HG03060 (cell line): ENCODE measurements around the gene PHKB.
"Not testable (repeated sequence)": the region's sequence is repeated elsewhere in the genome, so short reads cannot be mapped to it uniquely, and the experiment has no call there.

Experiments
- ATAC-seq: cut with Tn5 transposase; IDR thresholded peaks from one replicate; pipeline ENCODE4 v1.9.1; 2021; ENCODE audit warnings: low read depth, moderate number of reproducible peaks; ENCODE audit not compliant: unreplicated experiment

Gene PHKB

GRCh38 chr16:47460711-47461597, at the start of gene PHKB, which contains the start of gene ITFG1:
Gene PHKB (plus strand): TSS chr16:47461331. CDS start chr16:47461351, 20 bp downstream.
Gene ITFG1 (minus strand): TSS chr16:47461063. CDS start chr16:47461045, 18 bp downstream.
- ATAC-seq = peak; percentile 58

DNA sequence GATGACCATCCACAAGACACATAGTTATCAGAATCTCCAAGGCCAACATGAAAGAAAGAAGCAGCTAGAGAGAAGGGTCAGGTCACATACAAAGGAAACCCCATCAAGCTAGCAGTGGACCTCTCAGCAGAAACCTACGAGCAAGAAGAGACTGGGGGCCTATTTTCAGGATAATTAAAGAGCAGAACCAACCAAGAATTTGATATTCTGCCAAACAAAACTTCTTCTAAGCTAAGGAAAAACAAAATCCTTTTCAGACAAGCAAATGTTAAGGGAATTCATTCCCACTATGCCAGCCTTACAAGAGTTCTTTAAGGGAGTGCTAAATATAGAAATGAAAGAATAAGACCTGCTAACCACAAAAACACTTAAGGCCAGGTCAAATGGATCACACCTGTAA, 48.1 kb upstream of the PHKB start:
- no peak for ATAC-seq

- no peak for ATAC-seq
Measured at GRCh38 chr16:47416869-47417268, 44.3 kb upstream of the PHKB start.

- no peak for ATAC-seq
Measured at GRCh38 chr16:47424846-47425245, 36.3 kb upstream of the PHKB start.

- no peak for ATAC-seq
Measured at GRCh38 chr16:47426806-47427205, 34.3 kb upstream of the PHKB start.

- no peak for ATAC-seq
Measured at GRCh38 chr16:47431960-47432359, 29.2 kb upstream of the PHKB start.

- not testable (repeated sequence) for ATAC-seq
Measured at GRCh38 chr16:47434274-47434673, 26.9 kb upstream of the PHKB start.

DNA sequence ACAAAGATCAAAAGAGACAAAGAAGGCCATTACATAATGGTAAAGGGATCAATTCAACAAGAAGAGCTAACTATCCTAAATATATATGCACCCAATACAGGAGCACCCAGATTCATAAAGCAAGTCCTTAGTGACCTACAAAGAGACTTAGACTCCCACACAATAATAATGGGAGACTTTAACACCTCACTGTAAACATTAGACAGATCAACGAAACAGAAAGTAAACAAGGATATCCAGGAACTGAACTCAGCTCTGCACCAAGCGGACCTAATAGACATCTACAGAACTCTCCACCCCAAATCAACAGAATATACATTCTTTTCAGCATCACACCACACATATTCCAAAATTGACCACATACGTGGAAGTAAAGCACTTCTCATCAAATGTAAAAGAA, 21.1 kb upstream of the PHKB start:
- not testable (repeated sequence) for ATAC-seq

GRCh38 chr16:47442884-47443283, 18.2 kb upstream of the PHKB start:
- ATAC-seq = not testable (repeated sequence)

GRCh38 chr16:47446431-47446830, 14.7 kb upstream of the PHKB start:
- ATAC-seq = no peak

DNA sequence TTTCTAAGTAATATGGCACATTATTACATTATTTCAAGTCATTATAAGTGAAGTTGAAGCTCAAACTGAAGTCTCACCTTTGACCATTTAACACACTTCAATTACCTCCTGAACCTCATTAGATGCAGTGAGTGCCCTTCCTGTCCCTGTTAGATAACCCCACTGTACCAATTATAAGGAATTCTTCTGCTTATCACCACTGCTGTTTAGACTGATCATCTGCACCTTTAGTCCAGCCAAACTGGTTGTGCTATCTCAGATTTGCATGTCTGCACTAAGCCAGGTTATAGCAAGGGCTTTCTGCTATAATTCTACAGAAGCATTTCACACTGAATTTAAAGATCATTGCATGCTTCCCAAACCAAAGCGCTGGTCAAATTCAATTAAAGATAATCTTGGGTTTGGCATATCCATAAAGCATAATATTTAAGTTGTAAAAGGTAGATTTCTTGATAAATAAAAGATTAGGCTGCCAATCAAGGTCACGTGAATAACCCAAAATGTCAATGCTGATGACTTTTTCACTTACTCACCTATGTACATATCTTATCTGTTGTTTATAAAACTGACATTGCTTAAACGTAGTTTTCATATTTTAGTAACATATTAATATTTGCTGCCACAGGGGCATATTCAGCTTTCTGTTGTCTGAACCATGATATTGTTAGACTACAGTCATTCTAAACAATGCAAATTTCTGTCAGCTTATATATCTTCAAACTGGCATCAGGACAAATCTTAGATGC, 12.1 kb upstream of the PHKB start:
- no peak for ATAC-seq

- no peak for ATAC-seq
Measured at GRCh38 chr16:47449788-47450187, 11.3 kb upstream of the PHKB start.

GRCh38 chr16:47458331-47458730, 2.8 kb upstream of the PHKB start:
- no peak for ATAC-seq

- no peak for ATAC-seq
Measured at GRCh38 chr16:47459603-47460002, 1.5 kb upstream of the PHKB start.

- no peak for ATAC-seq
Measured at GRCh38 chr16:47460359-47460710, 796 bp upstream of the PHKB start.

- ATAC-seq = no peak
Measured at GRCh38 chr16:47461598-47462266, 601 bp downstream of the PHKB start.

- ATAC-seq = no peak
Measured at GRCh38 chr16:47463771-47464624, 2.9 kb downstream of the PHKB start.

DNA sequence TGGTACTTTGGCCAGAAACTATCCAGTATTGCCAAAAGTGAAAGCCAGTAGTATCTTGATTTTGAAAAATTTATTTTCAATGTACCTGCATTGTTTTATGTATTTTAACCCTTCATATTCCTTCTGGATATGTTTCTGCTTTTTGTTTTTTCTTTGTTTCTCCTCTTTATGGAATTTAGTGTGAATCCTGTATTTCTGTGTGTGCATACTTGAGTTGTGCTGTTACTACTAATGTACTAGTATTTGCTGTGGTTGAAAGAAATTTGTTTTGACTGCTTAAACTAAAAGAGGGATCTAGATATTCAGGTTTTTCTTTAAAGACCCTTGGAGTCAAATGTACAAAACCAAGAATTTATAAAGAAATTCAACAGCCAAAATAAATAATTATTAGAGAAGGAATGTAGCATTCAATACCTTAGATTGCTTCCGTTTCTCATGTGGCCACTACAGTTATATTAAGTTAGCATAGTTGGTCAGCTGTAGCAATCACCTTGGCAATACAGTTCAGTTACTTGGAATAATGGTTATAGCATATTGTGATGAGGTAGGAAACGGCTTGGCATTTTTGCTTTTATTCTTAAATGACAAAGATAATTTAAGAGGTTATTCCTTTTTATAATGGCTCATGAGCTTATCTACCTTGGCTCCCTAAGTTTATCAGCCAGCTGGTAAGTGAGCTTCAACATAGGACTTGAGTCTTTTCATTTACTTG, 4.9 kb downstream of the PHKB start:
- ATAC-seq = no peak

GRCh38 chr16:47467501-47467900, 6.4 kb downstream of the PHKB start:
- ATAC-seq = no peak
